Measurements from ENCODE around the gene MTERF1.
"Not testable (repeated sequence)": the region's sequence is repeated elsewhere in the genome, so short reads cannot be mapped to it uniquely, and the experiment has no call there.

MTERF1 gene

GRCh38 chr7:91887336-91888213 lies 7.1 kb upstream of the MTERF1 start:
- H3K36me3 ChIP-seq (replicated peaks); DNase-seq; H3K27me3 ChIP-seq (replicated peaks); H3K27ac ChIP-seq; in situ Hi-C loops (cut with HindIII; ENCODE audit: low pct_ligation_motif_present, low sequenced_read_pairs); H3K4me3 ChIP-seq (ENCODE audit: low read depth, low read length): not testable (repeated sequence)

GRCh38 chr7:91883676-91884362 lies 3.3 kb upstream of the MTERF1 start:
- no peak for TF ChIP-seq CTCF (IDR thresholded peaks at IDR 0.05; ENCODE audit: low read depth, low read length, missing control alignments)
- in situ Hi-C loops (cut with HindIII; ENCODE audit: low pct_ligation_motif_present, low sequenced_read_pairs), result no loop called here
- Histone ChIP-seq H3K27ac (no peak overlapping the region), H3K27me3 (replicated peaks) (no peaks in the 10 kb centered on the region), H3K36me3 (replicated peaks) (no peaks in the 10 kb centered on the region), H3K4me3 (ENCODE audit: low read depth, low read length) (no peak overlapping the region)
- no peak for DNase-seq

GRCh38 chr7:91880016-91880412 lies 488 bp downstream of the MTERF1 start:
- Histone ChIP-seq H3K36me3 (replicated peaks) (no peaks in the 10 kb centered on the region), H3K27me3 (replicated peaks) (no peaks in the 10 kb centered on the region), H3K27ac (peak overlapping the region; percentile 43), H3K4me3 (ENCODE audit: low read depth, low read length) (peak overlapping the region; percentile 88)
- in situ Hi-C loops (cut with HindIII; ENCODE audit: low pct_ligation_motif_present, low sequenced_read_pairs), result no loop called here
- no peak for TF ChIP-seq CTCF (IDR thresholded peaks at IDR 0.05; ENCODE audit: low read depth, low read length, missing control alignments)
- no peak for DNase-seq

- no peak for DNase-seq
These were observed 3.9 kb downstream of the MTERF1 start for GRCh38 chr7:91876391-91877133.

GRCh38 chr7:91875851-91876250 lies 4.7 kb downstream of the MTERF1 start:
- Histone ChIP-seq H3K27me3 (replicated peaks) (no peaks in the 10 kb centered on the region), H3K36me3 (replicated peaks) (peaks cover 6% of the 10 kb centered on the region), H3K27ac (no peak overlapping the region), H3K4me3 (ENCODE audit: low read depth, low read length) (no peak overlapping the region)
- no peak for DNase-seq
- no peak for TF ChIP-seq CTCF (IDR thresholded peaks at IDR 0.05; ENCODE audit: low read depth, low read length, missing control alignments)
- in situ Hi-C loops (cut with HindIII; ENCODE audit: low pct_ligation_motif_present, low sequenced_read_pairs), result no loop called here

More at GRCh38 chr7:91876391-91877133, 3.9 kb downstream of the MTERF1 start:
- peak; percentile 62 for TF ChIP-seq CTCF (IDR thresholded peaks at IDR 0.05; ENCODE audit: low read depth, low read length, missing control alignments)
- Histone ChIP-seq H3K4me3 (ENCODE audit: low read depth, low read length) (no peak overlapping the region), H3K27me3 (replicated peaks) (no peaks in the 10 kb centered on the region), H3K36me3 (replicated peaks) (peaks cover 6% of the 10 kb centered on the region), H3K27ac (no peak overlapping the region)
- in situ Hi-C loops (cut with HindIII; ENCODE audit: low pct_ligation_motif_present, low sequenced_read_pairs), result no loop called here

GRCh38 chr7:91872928-91873327 lies 7.6 kb downstream of the MTERF1 start:
- Histone ChIP-seq H3K4me3 (ENCODE audit: low read depth, low read length) (no peak overlapping the region), H3K36me3 (replicated peaks) (peaks cover 6% of the 10 kb centered on the region), H3K27ac (no peak overlapping the region), H3K27me3 (replicated peaks) (no peaks in the 10 kb centered on the region)
- DNase-seq, result no peak
- no peak for TF ChIP-seq CTCF (IDR thresholded peaks at IDR 0.05; ENCODE audit: low read depth, low read length, missing control alignments)
- in situ Hi-C loops (cut with HindIII; ENCODE audit: low pct_ligation_motif_present, low sequenced_read_pairs), result no loop called here

All from brain microvascular endothelial cell (primary cell).